HCT116 (cell line): ENCODE measurements around the gene BSG. TPM values are rescaled to one million over a fixed set of nuclear protein-coding genes. Genes with fewer than 3 reads are reported as not detected.

Experiments
- ATAC-seq: fragments of 200-7000 bp; cut with Tn5 transposase; 2 replicates; pipeline ENCODE4 v1.9.1; 2020; ENCODE audit warnings: mild to moderate bottlenecking, moderate library complexity
- BruUV-seq: library from RNA; stranded (reverse); fragments of 400-500 nt; replicated peaks from 2 replicates; lab custom pipeline; 2021; lab: Mats Ljungman, UMichigan
- CTCF ChIA-PET: fragments of 300-600 bp; sonication (Branson Sonifier 250); formaldehyde crosslinking; loops from one replicate; lab custom pipeline; 2021; ENCODE audit warnings: antibody characterized with exemption; lab: Charles Lee
- POLR2A ChIA-PET: fragments of 300-600, 350-600 bp; sonication (Branson Sonifier 250); formaldehyde crosslinking; loops from one replicate; lab custom pipeline; 2021; ENCODE audit warnings: antibody characterized with exemption; lab: Charles Lee
- RAD21 ChIA-PET, 2 experiments: fragments of 300-600 bp; sonication (Branson Sonifier 250); formaldehyde crosslinking; loops; one replicate each; lab custom pipeline; 2023; ENCODE audit warnings: low total read pairs in 2 of 2; ENCODE audit not compliant: uncharacterized antibody in 2 of 2, unreplicated experiment in 2 of 2, low non-redundant PET in 1 of 2; lab: Charles Lee
- DNase-seq: peaks from one replicate; pipeline ENCODE4 v3.0.0-alpha.2; 2010; ENCODE audit warnings: low read depth, low spot score
- H2AFZ ChIP-seq: fragments of 200-600 bp; shearing (Covaris generic), sonication (generic); 2 replicates; pipeline ENCODE4 v1.6.1; 2017; ENCODE audit warnings: low read depth, mixed run types, mixed read lengths, antibody characterized with exemption, low read length; ENCODE audit not compliant: poor library complexity, severe bottlenecking
- H3K27ac ChIP-seq: 2 replicates; pipeline ENCODE4 v1.5.1; 2012; ENCODE audit warnings: low read depth, low read length
- H3K27me3 ChIP-seq: fragments of 200-600 bp; sonication (generic); 2 replicates; pipeline ENCODE4 v1.6.1; 2016; ENCODE audit warnings: mixed run types, low read length, mixed read lengths; ENCODE audit not compliant: insufficient read depth
- H3K36me3 ChIP-seq, 2 experiments: fragments of 200-500 bp in 1 of 2; fragments of 200-600 bp in 1 of 2; sonication (Bioruptor generic) in 1 of 2; sonication (generic) in 1 of 2; 2 replicates each; pipeline versions ENCODE4 v1.5.1 to v1.6.1; 2014 to 2016; ENCODE audit warnings: low read length in 2 of 2, inconsistent platforms in 1 of 2, mixed read lengths in 1 of 2, mixed run types in 1 of 2; ENCODE audit not compliant: insufficient read depth in 2 of 2, control insufficient read depth in 1 of 2
- H3K4me1 ChIP-seq, 2 experiments: fragments of 200-600 bp in 1 of 2; sonication (generic) in 1 of 2; 2 replicates each; pipeline versions ENCODE4 v1.5.1 to v1.6.1; 2012 to 2017; ENCODE audit warnings: low read length in 2 of 2, inconsistent platforms in 1 of 2, mild to moderate bottlenecking in 1 of 2, mixed read lengths in 1 of 2, mixed run types in 1 of 2, moderate library complexity in 1 of 2; ENCODE audit not compliant: insufficient read depth in 2 of 2, control insufficient read depth in 1 of 2
- H3K4me2 ChIP-seq: fragments of 200-600 bp; sonication (generic); 2 replicates; pipeline ENCODE4 v1.6.1; 2017; ENCODE audit warnings: mixed run types, low read length, mixed read lengths
- H3K4me3 ChIP-seq, 2 experiments: fragments of 200-600 bp in 1 of 2; sonication (generic) in 1 of 2; replicated peaks in 1 of 2; 2 replicates each; pipeline ENCODE4 v1.5.1; 2011 to 2016; ENCODE audit warnings: low read length in 2 of 2, control low read depth in 1 of 2, low read depth in 1 of 2, mild to moderate bottlenecking in 1 of 2, mixed read lengths in 1 of 2, mixed run types in 1 of 2
- H3K79me2 ChIP-seq: fragments of 200-600 bp; sonication (generic); 2 replicates; pipeline ENCODE4 v1.6.1; 2017; ENCODE audit warnings: mild to moderate bottlenecking, mixed run types, low read length, moderate library complexity, mixed read lengths; ENCODE audit not compliant: insufficient read depth
- H3K9ac ChIP-seq: fragments of 200-600 bp; sonication (generic); 2 replicates; pipeline ENCODE4 v1.6.1; 2016; ENCODE audit warnings: low read length, mixed read lengths
- H3K9me2 ChIP-seq: fragments of 200-600 bp; sonication (generic), shearing (Covaris generic); 2 replicates; pipeline ENCODE4 v1.6.1; 2017; ENCODE audit warnings: mixed run types, mild to moderate bottlenecking, moderate library complexity; ENCODE audit not compliant: insufficient read depth
- H3K9me3 ChIP-seq, 2 experiments: fragments of 200-500 bp in 1 of 2; fragments of 200-600 bp in 1 of 2; sonication (Bioruptor generic) in 1 of 2; sonication (generic) in 1 of 2; 2 replicates each; pipeline ENCODE4 v1.6.1; 2014 to 2017; ENCODE audit warnings: low read length in 2 of 2, mixed read lengths in 2 of 2, inconsistent platforms in 1 of 2, low read depth in 1 of 2, mild to moderate bottlenecking in 1 of 2, mixed run types in 1 of 2, moderate library complexity in 1 of 2; ENCODE audit not compliant: control insufficient read depth in 1 of 2, insufficient read depth in 1 of 2
- H4K20me1 ChIP-seq: fragments of 200-600 bp; sonication (generic), shearing (Covaris generic); 2 replicates; pipeline ENCODE4 v1.6.1; 2017; ENCODE audit warnings: mixed run types, mild to moderate bottlenecking, moderate library complexity; ENCODE audit not compliant: insufficient read depth
- CEBPB ChIP-seq: IDR thresholded peaks from 2 replicates; pipeline ENCODE4 v1.6.1; 2012; ENCODE audit warnings: low read depth
- EGR1 ChIP-seq: IDR thresholded peaks from 2 replicates; pipeline ENCODE4 v1.6.1; 2012; ENCODE audit warnings: low read depth
- ELF1 ChIP-seq: IDR thresholded peaks from 2 replicates; pipeline ENCODE4 v1.6.1; 2012; ENCODE audit warnings: low read depth, borderline replicate concordance
- JUND ChIP-seq: IDR thresholded peaks from 2 replicates; pipeline ENCODE4 v1.6.1; 2012
- POLR2AphosphoS5 ChIP-seq: IDR thresholded peaks from 2 replicates; pipeline ENCODE4 v1.6.1; 2011; ENCODE audit warnings: mild to moderate bottlenecking, low read depth, low read length, moderate library complexity
- RAD21 ChIP-seq: IDR thresholded peaks from 2 replicates; pipeline ENCODE4 v1.6.1; 2012; ENCODE audit warnings: low read depth, mild to moderate bottlenecking
- SIN3A ChIP-seq: IDR thresholded peaks from 2 replicates; pipeline ENCODE4 v1.6.1; 2012; ENCODE audit warnings: low read depth
- SRF ChIP-seq: IDR thresholded peaks from 2 replicates; pipeline ENCODE4 v1.6.1; 2012; ENCODE audit warnings: low read depth
- TCF7L2 ChIP-seq: IDR thresholded peaks from 2 replicates; pipeline ENCODE4 v1.7.0; 2011; ENCODE audit warnings: borderline replicate concordance, inconsistent platforms; ENCODE audit not compliant: insufficient read depth, insufficient read length; ENCODE audit errors: extremely low read depth
- ZFX ChIP-seq: fragments of 450-650 bp; IDR thresholded peaks from 2 replicates; pipeline ENCODE4 v1.6.1; 2017
- ZNF274 ChIP-seq: fragments of 200-500 bp; sonication (Bioruptor generic); IDR thresholded peaks from 2 replicates; pipeline ENCODE4 v1.6.1; 2014; ENCODE audit warnings: mild to moderate bottlenecking, low read depth, low read length, inconsistent platforms
- intact Hi-C: fragments of 100-400 bp; cut with micrococcal nuclease; formaldehyde crosslinking; loops from 2 replicates; pipeline ENCODE4 v1.10.0; 2022
- total RNA-seq: library from RNA; stranded (reverse); gene quantifications from one replicate; pipeline ENCODE4 v1.2.1, GENCODE V29; 2021; ENCODE audit not compliant: unreplicated experiment
- TF ChIP-seq, protein P1 (sequence below): IDR thresholded peaks from 2 replicates; pipeline ENCODE4 v1.6.1; 2012
- TF ChIP-seq, protein P2 (sequence below): IDR thresholded peaks from 2 replicates; pipeline ENCODE4 v1.6.1; 2012; ENCODE audit warnings: low read depth

The BSG gene
- total RNA-seq, 1 experiment from 2014 or later: 603 TPM

DNA sequence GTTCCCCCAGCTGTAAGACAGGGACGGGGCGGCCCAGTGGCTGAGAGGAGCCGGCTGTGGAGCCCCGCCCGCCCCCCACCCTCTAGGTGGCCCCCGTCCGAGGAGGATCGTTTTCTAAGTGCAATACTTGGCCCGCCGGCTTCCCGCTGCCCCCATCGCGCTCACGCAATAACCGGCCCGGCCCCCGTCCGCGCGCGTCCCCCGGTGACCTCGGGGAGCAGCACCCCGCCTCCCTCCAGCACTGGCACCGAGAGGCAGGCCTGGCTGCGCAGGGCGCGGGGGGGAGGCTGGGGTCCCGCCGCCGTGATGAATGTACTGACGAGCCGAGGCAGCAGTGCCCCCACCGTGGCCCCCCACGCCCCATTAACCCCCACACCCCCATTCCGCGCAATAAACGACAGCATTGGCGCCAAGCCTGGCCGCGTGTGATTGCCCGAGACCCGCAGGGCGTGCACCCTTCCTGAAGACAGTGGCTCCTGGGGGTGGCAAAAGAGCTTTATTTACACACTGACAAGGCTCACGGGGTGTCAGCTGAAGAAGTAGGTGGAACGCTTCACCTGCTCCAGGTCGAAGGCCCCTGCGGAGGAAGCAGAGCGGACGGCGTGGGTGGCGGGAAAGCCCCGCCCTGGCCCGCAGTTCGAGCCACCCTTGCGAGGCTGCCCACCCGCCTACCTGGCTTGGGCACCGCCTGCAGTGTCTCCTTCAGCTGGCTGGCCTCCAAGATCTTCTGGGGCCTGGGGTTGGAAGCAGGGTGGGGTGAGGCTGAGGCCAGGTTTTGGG, 44.5 kb downstream of the BSG start (continued):
- TF ChIP-seq SIN3A (no peak), POLR2AphosphoS5 (no peak), SRF (no peak), TCF7L2 (no peak), ZNF274 (no peak), ELF1 (no peak), JUND (no peak)
- TF ChIP-seq, protein P1, sequence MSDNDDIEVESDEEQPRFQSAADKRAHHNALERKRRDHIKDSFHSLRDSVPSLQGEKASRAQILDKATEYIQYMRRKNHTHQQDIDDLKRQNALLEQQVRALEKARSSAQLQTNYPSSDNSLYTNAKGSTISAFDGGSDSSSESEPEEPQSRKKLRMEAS: no peak

GRCh38 chr19:617551-618246, 45.3 kb downstream of the BSG start:
- H3K36me3 ChIP-seq: peaks cover 0 to 37% of the 10 kb centered on the region in 2 experiments; a peak in 2 of 4 replicates
- intact Hi-C loops: no loop called here
- no peaks in the 10 kb centered on the region for H3K27me3 ChIP-seq
- no peak for TF ChIP-seq CEBPB
- TF ChIP-seq ZNF274: no peak
- no peak for TF ChIP-seq POLR2AphosphoS5
- no peak for TF ChIP-seq EGR1
- TF ChIP-seq RAD21: no peak
- TF ChIP-seq, protein P2, sequence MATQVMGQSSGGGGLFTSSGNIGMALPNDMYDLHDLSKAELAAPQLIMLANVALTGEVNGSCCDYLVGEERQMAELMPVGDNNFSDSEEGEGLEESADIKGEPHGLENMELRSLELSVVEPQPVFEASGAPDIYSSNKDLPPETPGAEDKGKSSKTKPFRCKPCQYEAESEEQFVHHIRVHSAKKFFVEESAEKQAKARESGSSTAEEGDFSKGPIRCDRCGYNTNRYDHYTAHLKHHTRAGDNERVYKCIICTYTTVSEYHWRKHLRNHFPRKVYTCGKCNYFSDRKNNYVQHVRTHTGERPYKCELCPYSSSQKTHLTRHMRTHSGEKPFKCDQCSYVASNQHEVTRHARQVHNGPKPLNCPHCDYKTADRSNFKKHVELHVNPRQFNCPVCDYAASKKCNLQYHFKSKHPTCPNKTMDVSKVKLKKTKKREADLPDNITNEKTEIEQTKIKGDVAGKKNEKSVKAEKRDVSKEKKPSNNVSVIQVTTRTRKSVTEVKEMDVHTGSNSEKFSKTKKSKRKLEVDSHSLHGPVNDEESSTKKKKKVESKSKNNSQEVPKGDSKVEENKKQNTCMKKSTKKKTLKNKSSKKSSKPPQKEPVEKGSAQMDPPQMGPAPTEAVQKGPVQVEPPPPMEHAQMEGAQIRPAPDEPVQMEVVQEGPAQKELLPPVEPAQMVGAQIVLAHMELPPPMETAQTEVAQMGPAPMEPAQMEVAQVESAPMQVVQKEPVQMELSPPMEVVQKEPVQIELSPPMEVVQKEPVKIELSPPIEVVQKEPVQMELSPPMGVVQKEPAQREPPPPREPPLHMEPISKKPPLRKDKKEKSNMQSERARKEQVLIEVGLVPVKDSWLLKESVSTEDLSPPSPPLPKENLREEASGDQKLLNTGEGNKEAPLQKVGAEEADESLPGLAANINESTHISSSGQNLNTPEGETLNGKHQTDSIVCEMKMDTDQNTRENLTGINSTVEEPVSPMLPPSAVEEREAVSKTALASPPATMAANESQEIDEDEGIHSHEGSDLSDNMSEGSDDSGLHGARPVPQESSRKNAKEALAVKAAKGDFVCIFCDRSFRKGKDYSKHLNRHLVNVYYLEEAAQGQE: no peak
- TF ChIP-seq JUND: no peak
- TF ChIP-seq ZFX: no peak
- DNase-seq: no peak
- H3K4me2 ChIP-seq: no peak overlapping the region
- ChIA-PET RAD21 (no interaction called here), POLR2A (interaction anchor here (0.7 kb wide), 1 partner anchor 179 kb away, joined by 4 read pairs; no protein-coding TSS in a partner anchor), CTCF (no interaction called here)
- H4K20me1 ChIP-seq: no peaks in the 10 kb centered on the region
- no peaks in the 10 kb centered on the region for H3K4me1 ChIP-seq
- H3K79me2 ChIP-seq: no peaks in the 10 kb centered on the region
- no peak for ATAC-seq
- H2AFZ ChIP-seq: no peak overlapping the region
- no peaks in the 10 kb centered on the region for H3K9me3 ChIP-seq
- H3K9ac ChIP-seq: no peak overlapping the region
- BruUV-seq: no TSS peak
- no peaks in the 10 kb centered on the region for H3K9me2 ChIP-seq
- H3K4me3 ChIP-seq: no peak overlapping the region
- no peak overlapping the region for H3K27ac ChIP-seq
